Endodermal cell (in vitro differentiated cells): ENCODE data around the gene ARHGEF12. TPM values are rescaled to one million over a fixed set of nuclear protein-coding genes. Genes with fewer than 3 reads are reported as not detected.
A peak's percentile ranks its signal among the peaks of the same experiment; 100 is the strongest.

ENCODE experiments used
- DNase-seq: peaks from one replicate; pipeline ENCODE4 v3.0.0-alpha.2; 2017
- H3K27ac ChIP-seq: 2 replicates; pipeline ENCODE4 v1.5.1; 2013; ENCODE audit warnings: mild to moderate bottlenecking, low read depth, low read length, moderate library complexity
- H3K27me3 ChIP-seq: 2 replicates; pipeline ENCODE4 v1.6.1; 2013; ENCODE audit warnings: mild to moderate bottlenecking, low read length, moderate library complexity; ENCODE audit not compliant: insufficient read depth, control insufficient read depth, poor library complexity, severe bottlenecking
- H3K36me3 ChIP-seq: 2 replicates; pipeline ENCODE4 v1.7.0; 2013; ENCODE audit warnings: mild to moderate bottlenecking, low read length, moderate library complexity; ENCODE audit not compliant: control insufficient read depth, insufficient read depth
- H3K4me1 ChIP-seq: one replicate; pipeline ENCODE4 v1.7.0; 2013; ENCODE audit warnings: low read length; ENCODE audit not compliant: control insufficient read depth, insufficient read depth
- H3K4me3 ChIP-seq: 2 replicates; pipeline ENCODE4 v1.5.1; 2013; ENCODE audit warnings: mild to moderate bottlenecking, low read length, moderate library complexity
- H3K9ac ChIP-seq: 2 replicates; pipeline ENCODE4 v1.6.1; 2013; ENCODE audit warnings: mild to moderate bottlenecking, low read length, moderate library complexity; ENCODE audit not compliant: poor library complexity, severe bottlenecking; ENCODE audit errors: extremely low read depth
- H3K9me3 ChIP-seq: 2 replicates; pipeline ENCODE4 v1.6.1; 2013; ENCODE audit warnings: mild to moderate bottlenecking, low read length, moderate library complexity; ENCODE audit not compliant: control insufficient read depth
- H3K27ac Mint-ChIP-seq: 2 replicates; pipeline ENCODE4 v1.8.0; 2020; ENCODE audit warnings: mixed read lengths
- H3K27me3 Mint-ChIP-seq: 2 replicates; pipeline ENCODE4 v1.8.0; 2021; ENCODE audit warnings: mild to moderate bottlenecking, mixed read lengths; ENCODE audit not compliant: insufficient read depth
- H3K36me3 Mint-ChIP-seq: 2 replicates; pipeline ENCODE4 v1.8.0; 2020; ENCODE audit warnings: low read depth, mixed read lengths
- H3K4me1 Mint-ChIP-seq: 2 replicates; pipeline ENCODE4 v1.8.0; 2020; ENCODE audit warnings: mixed read lengths
- H3K4me3 Mint-ChIP-seq: 2 replicates; pipeline ENCODE4 v1.8.0; 2020; ENCODE audit warnings: mild to moderate bottlenecking, moderate library complexity, mixed read lengths
- H3K9me3 Mint-ChIP-seq: 2 replicates; pipeline ENCODE4 v1.8.0; 2020; ENCODE audit warnings: mild to moderate bottlenecking, mixed read lengths
- CTCF ChIP-seq: fragments of 200-600 bp; sonication (generic); conservative IDR thresholded peaks from 2 replicates; pipeline ENCODE4 v1.5.0; 2021; ENCODE audit warnings: antibody characterized with exemption, mild to moderate bottlenecking
- WGBS, 2 experiments: methylation state at CpG; one replicate each; pipeline versions ENCODE4 v1.1.5 to v1.1.7; 2013; ENCODE audit warnings: missing lambda C conversion rate in 2 of 2, mixed read lengths in 1 of 2; ENCODE audit not compliant: insufficient coverage in 1 of 2, insufficient read length in 1 of 2; 5-methylcytosine and 5-hydroxymethylcytosine counted together
- total RNA-seq, 2 donors: library from RNA; stranded (reverse); fragmentation: NEBNext Ultra II Directional in 1 of 2; extraction: Animal tissue kit (Norgen Biotek cat#: 25700) in 1 of 2; gene quantifications; 2 replicates in 1 of 2; 3 replicates in 1 of 2; pipeline ENCODE4 v1.2.1, GENCODE V29; 2021

Gene ARHGEF12
- total RNA-seq, 2 donors from 2014 or later, result 35.3 to 38.7 TPM

- H3K4me1 Mint-ChIP-seq, result peaks cover 33% of the 10 kb centered on the region
- DNase-seq, result no peak
These were observed 681 bp upstream of the ARHGEF12 start for GRCh38 chr11:120335556-120335907.

GRCh38 chr11:120336641-120337354 is 585 bp downstream of the ARHGEF12 start:
- H3K36me3 Mint-ChIP-seq, result peaks cover 2% of the 10 kb centered on the region
- peak overlapping the region; percentile 99 for H3K4me3 Mint-ChIP-seq
- TF ChIP-seq CTCF, result no peak
- peak overlapping the region; percentile 67 for H3K9ac ChIP-seq
- no peaks in the 10 kb centered on the region for H3K9me3 ChIP-seq
- no peaks in the 10 kb centered on the region for H3K27me3 ChIP-seq
- H3K27me3 Mint-ChIP-seq, result no peaks in the 10 kb centered on the region
- H3K27ac Mint-ChIP-seq, result peak overlapping the region; percentile 97
- H3K4me1 Mint-ChIP-seq, result peaks cover 34% of the 10 kb centered on the region
- H3K9me3 Mint-ChIP-seq, result no peaks in the 10 kb centered on the region
- DNase-seq, result peak; percentile 86
- H3K36me3 ChIP-seq, result no peaks in the 10 kb centered on the region
- H3K27ac ChIP-seq, result peak overlapping the region; percentile 71
- WGBS, 2 experiments, result 0% methylated on average over 40 to 56 of the region's 56 CpGs
- peak overlapping the region; percentile 89 for H3K4me3 ChIP-seq
- peaks cover 10% of the 10 kb centered on the region for H3K4me1 ChIP-seq

More at GRCh38 chr11:120335556-120335907, 681 bp upstream of the ARHGEF12 start:
- Histone ChIP-seq H3K4me1 (peaks cover 10% of the 10 kb centered on the region), H3K4me3 (peak overlapping the region; percentile 81), H3K9me3 (no peaks in the 10 kb centered on the region), H3K27me3 (no peaks in the 10 kb centered on the region), H3K9ac (peak overlapping the region; percentile 49), H3K36me3 (peaks cover 7% of the 10 kb centered on the region), H3K27ac (peak overlapping the region; percentile 33)
- Mint-ChIP-seq H3K27me3 (no peaks in the 10 kb centered on the region), H3K4me3 (peak overlapping the region; percentile 99), H3K9me3 (no peaks in the 10 kb centered on the region), H3K27ac (peak overlapping the region; percentile 57), H3K36me3 (peaks cover 3% of the 10 kb centered on the region)
- no peak for TF ChIP-seq CTCF
- 2 to 4% methylated on average over 5 to 19 of the region's 19 CpGs for WGBS, 2 experiments

GRCh38 chr11:120337355-120338106 is 1.3 kb downstream of the ARHGEF12 start:
- peak overlapping the region; percentile 67 for H3K9ac ChIP-seq
- H3K27me3 ChIP-seq, result no peaks in the 10 kb centered on the region
- TF ChIP-seq CTCF, result no peak
- H3K36me3 ChIP-seq, result no peaks in the 10 kb centered on the region
- H3K27ac Mint-ChIP-seq, result peak overlapping the region; percentile 97
- 2 to 12% methylated on average over 10 to 18 of the region's 18 CpGs for WGBS, 2 experiments
- no peaks in the 10 kb centered on the region for H3K27me3 Mint-ChIP-seq
- H3K4me1 ChIP-seq, result peaks cover 10% of the 10 kb centered on the region
- H3K36me3 Mint-ChIP-seq, result no peaks in the 10 kb centered on the region
- peaks cover 41% of the 10 kb centered on the region for H3K4me1 Mint-ChIP-seq
- no peaks in the 10 kb centered on the region for H3K9me3 ChIP-seq
- no peaks in the 10 kb centered on the region for H3K9me3 Mint-ChIP-seq
- no peak overlapping the region for H3K27ac ChIP-seq
- peak overlapping the region; percentile 89 for H3K4me3 ChIP-seq
- DNase-seq, result no peak
- peak overlapping the region; percentile 99 for H3K4me3 Mint-ChIP-seq
